SU-DHL-6 (cell line): ENCODE data around the gene BRI3.

ENCODE experiments used
- CTCF ChIP-seq: fragments of 200-600 bp; sonication (generic); IDR thresholded peaks from one replicate; pipeline ENCODE4 v1.5.1; 2017; ENCODE audit warnings: antibody characterized with exemption, mild to moderate bottlenecking, low read length, moderate library complexity; ENCODE audit not compliant: insufficient read depth, poor library complexity, severe bottlenecking
- EZH2phosphoT487 ChIP-seq: fragments of 200-600 bp; sonication (generic), shearing (Covaris generic); conservative IDR thresholded peaks from 2 replicates; pipeline ENCODE4 v1.6.1; 2018; ENCODE audit warnings: mild to moderate bottlenecking, antibody characterized with exemption, low read length, moderate library complexity, mixed read lengths

GRCh38 chr7:98293746-98294145, 12.3 kb downstream of the BRI3 start:
- TF ChIP-seq CTCF, result no peak
- no peak for TF ChIP-seq EZH2phosphoT487
